Tibial nerve (tissue), 4 donors: Measurements from ENCODE around the gene TMEM19. TPM values are rescaled to one million over a fixed set of nuclear protein-coding genes. Genes with fewer than 3 reads are reported as not detected.

ENCODE experiments used
- DNase-seq, 2 donors: peaks; one replicate each; pipeline ENCODE4 v3.0.0-alpha.2; 2019; ENCODE audit warnings: low spot score in 2 of 2
- H3K27ac ChIP-seq, 4 donors: fragments of 200-600 bp; sonication (generic) in 3 of 4; one replicate each; pipeline ENCODE4 v1.5.1; 2017 to 2019; ENCODE audit warnings: mild to moderate bottlenecking in 1 of 4
- H3K27me3 ChIP-seq, 2 donors: fragments of 200-600 bp; sonication (generic) in 1 of 2; one replicate each; pipeline versions ENCODE4 v1.5.1 to v1.6.0; 2017 to 2019
- H3K36me3 ChIP-seq, 3 donors: fragments of 200-600 bp; sonication (generic); one replicate each; pipeline ENCODE4 v1.5.1; 2018 to 2019
- H3K4me1 ChIP-seq, 4 donors: fragments of 200-600 bp; sonication (generic) in 3 of 4; one replicate each; pipeline ENCODE4 v1.5.1; 2017 to 2019
- H3K4me3 ChIP-seq, 4 donors: fragments of 200-600 bp; sonication (generic) in 3 of 4; one replicate each; pipeline ENCODE4 v1.5.1; 2017 to 2019; ENCODE audit warnings: mild to moderate bottlenecking in 1 of 4, moderate library complexity in 1 of 4
- H3K9me3 ChIP-seq, 4 donors: fragments of 200-600 bp; sonication (generic) in 3 of 4; one replicate each; pipeline ENCODE4 v1.5.1; 2017 to 2019
- CTCF ChIP-seq, 5 experiments: fragments of 200-600 bp in 3 of 5; fragments of 450-650 bp in 2 of 5; sonication (generic) in 3 of 5; IDR thresholded peaks; one replicate each; pipeline ENCODE4 v1.5.1; 2016 to 2019; ENCODE audit warnings: antibody characterized with exemption in 5 of 5, mild to moderate bottlenecking in 3 of 5, moderate library complexity in 2 of 5
- EP300 ChIP-seq, 2 donors: sonication (generic); formaldehyde crosslinking; IDR thresholded peaks; one replicate each; pipeline ENCODE4 v1.6.1; 2017; ENCODE audit warnings: antibody characterized with exemption in 2 of 2, mild to moderate bottlenecking in 1 of 2
- POLR2A ChIP-seq, 2 donors: fragments of 450-650 bp; IDR thresholded peaks; one replicate each; pipeline ENCODE4 v1.6.1; 2017; ENCODE audit warnings: antibody characterized with exemption in 2 of 2, mild to moderate bottlenecking in 2 of 2, moderate library complexity in 2 of 2
- WGBS, 2 donors: methylation state at CpG; one replicate each; pipeline ENCODE4 v1.1.5; 2018; 5-methylcytosine and 5-hydroxymethylcytosine counted together
- total RNA-seq, 4 donors: library from RNA; depleted of rRNA; stranded (reverse); fragments of >200 nt; gene quantifications; one replicate each; pipeline ENCODE4 v1.1.0, GENCODE V29; 2016

TMEM19 gene
- total RNA-seq, 4 donors from 2014 or later = 9.3 to 17.6 (median 16.0) TPM

- no peak for TF ChIP-seq EP300 (IDR thresholded peaks at IDR 0.05)
- TF ChIP-seq CTCF (IDR thresholded peaks at IDR 0.05) = no peak
- TF ChIP-seq POLR2A (IDR thresholded peaks at IDR 0.05) = no peak
- peaks cover 0 to 24% (median 3%) of the 10 kb centered on the region in 4 donors for H3K4me1 ChIP-seq
- no peak overlapping the region for H3K4me3 ChIP-seq
- H3K36me3 ChIP-seq = peaks cover 0 to 66% (median 4%) of the 10 kb centered on the region in 3 donors
- H3K27ac ChIP-seq = no peak overlapping the region
- no peaks in the 10 kb centered on the region for H3K27me3 ChIP-seq
- H3K9me3 ChIP-seq = peaks cover 0 to 10% (median 2%) of the 10 kb centered on the region in 4 donors
- no peak for DNase-seq
- 100% methylated on average over 1 of the region's 1 CpG for whole genome bisulfite sequencing, 2 donors
Observed at GRCh38 chr12:71655907-71656306, 30.0 kb upstream of the TMEM19 start.

DNA sequence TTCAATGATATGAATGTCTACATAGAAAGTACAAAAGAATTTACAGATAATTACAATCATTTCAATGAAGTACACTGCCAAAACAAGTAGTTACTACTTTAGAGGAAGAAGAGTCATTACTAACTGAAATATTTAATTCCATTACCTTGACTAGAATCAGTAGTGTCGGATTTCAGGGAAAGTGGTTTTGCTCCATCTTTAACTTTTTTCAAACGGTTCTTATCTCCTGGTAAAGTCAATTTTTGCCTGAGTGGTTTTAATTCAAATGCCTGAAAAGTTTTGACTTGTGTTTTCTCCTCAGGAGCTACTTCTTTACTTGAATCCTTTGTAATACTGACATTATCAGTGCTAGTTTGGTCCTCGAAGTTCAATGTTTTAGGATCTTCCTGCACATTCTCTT is 29.1 kb upstream of the TMEM19 start:
- Histone ChIP-seq H3K27ac (no peak overlapping the region), H3K27me3 (no peaks in the 10 kb centered on the region), H3K36me3 (peaks cover 0 to 65% (median 4%) of the 10 kb centered on the region in 3 donors), H3K4me1 (peaks cover 0 to 30% (median 8%) of the 10 kb centered on the region in 4 donors), H3K9me3 (peaks cover 0 to 10% (median 2%) of the 10 kb centered on the region in 4 donors), H3K4me3 (no peak overlapping the region)
- 87 to 89% methylated on average over 3 of the region's 3 CpGs for WGBS, 2 donors
- DNase-seq = no peak
- TF ChIP-seq EP300 (IDR thresholded peaks at IDR 0.05) (no peak), CTCF (IDR thresholded peaks at IDR 0.05) (no peak), POLR2A (IDR thresholded peaks at IDR 0.05) (no peak)

GRCh38 chr12:71661977-71662530 is 23.8 kb upstream of the TMEM19 start:
- Histone ChIP-seq H3K27me3 (no peaks in the 10 kb centered on the region), H3K4me1 (peaks cover 0 to 41% (median 17%) of the 10 kb centered on the region in 4 donors), H3K4me3 (peak overlapping the region; percentile 79 to 94 (median 84)), H3K36me3 (peaks cover 0 to 26% (median 0%) of the 10 kb centered on the region in 3 donors), H3K9me3 (no peaks in the 10 kb centered on the region), H3K27ac (peak overlapping the region in 2 of 4 donors; percentile 93 to 95)
- 9 to 10% methylated on average over 8 of the region's 8 CpGs for WGBS, 2 donors
- no peak for DNase-seq
- no peak for TF ChIP-seq POLR2A (IDR thresholded peaks at IDR 0.05)
- no peak for TF ChIP-seq EP300 (IDR thresholded peaks at IDR 0.05)
- TF ChIP-seq CTCF (IDR thresholded peaks at IDR 0.05) = no peak

DNA sequence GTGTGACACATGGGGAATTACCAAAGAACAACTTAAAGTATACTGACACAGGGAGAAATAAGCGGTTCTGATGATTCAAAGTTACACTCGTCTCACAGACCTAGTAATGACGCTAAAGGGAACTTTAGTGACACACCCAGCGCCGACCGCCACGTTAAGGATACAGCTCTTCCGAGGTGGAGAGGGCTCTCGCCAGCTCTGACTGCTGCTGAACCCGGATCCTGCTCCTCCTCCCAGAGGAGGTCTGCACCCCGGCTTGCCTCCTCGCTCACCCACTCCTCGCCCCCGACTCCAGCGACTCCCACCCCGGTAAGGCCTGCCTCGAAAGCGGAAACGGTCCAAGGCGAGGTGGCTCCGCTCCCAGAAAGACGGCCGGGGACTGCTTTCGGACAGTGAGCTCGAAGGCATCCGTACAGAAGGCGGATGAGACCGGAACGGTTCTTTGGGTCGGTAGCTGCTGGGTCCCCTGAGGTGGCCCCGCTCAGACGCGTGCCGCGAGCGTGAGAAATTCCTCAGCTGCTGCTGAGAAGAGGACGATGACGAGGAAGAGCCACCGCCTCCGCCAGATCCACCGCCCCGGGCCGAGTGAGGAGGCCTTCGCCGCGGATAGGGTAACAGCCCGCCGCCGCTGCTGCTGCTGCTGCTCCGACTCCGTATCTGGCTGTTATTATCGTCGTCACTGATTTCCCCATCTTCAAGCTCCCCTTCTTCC is 22.9 kb upstream of the TMEM19 start:
- no peaks in the 10 kb centered on the region for H3K9me3 ChIP-seq
- H3K27me3 ChIP-seq = no peaks in the 10 kb centered on the region
- peak overlapping the region; percentile 79 to 94 (median 84) for H3K4me3 ChIP-seq
- H3K36me3 ChIP-seq = peaks cover 0 to 17% (median 0%) of the 10 kb centered on the region in 3 donors
- peak; percentile 21 to 32 for DNase-seq
- WGBS, 2 donors = 0 to 1% methylated on average over 49 to 53 of the region's 53 CpGs
- peaks cover 0 to 41% (median 17%) of the 10 kb centered on the region in 4 donors for H3K4me1 ChIP-seq
- no peak for TF ChIP-seq CTCF (IDR thresholded peaks at IDR 0.05)
- peak in 1 of 2 donors; percentile 8 for TF ChIP-seq POLR2A (IDR thresholded peaks at IDR 0.05)
- H3K27ac ChIP-seq = peak overlapping the region; percentile 83 to 95 (median 93)
